Trophoblast cell (in vitro differentiated cells and primary cell): ENCODE data around the gene TAS2R60.

ENCODE experiments used
- DNase-seq, 2 donors: peaks; one replicate each; pipeline ENCODE4 v3.0.0-alpha.2; 2016
- H2AFZ ChIP-seq: 2 replicates; pipeline ENCODE4 v1.6.1; 2013; ENCODE audit warnings: low read length, moderate library complexity, mild to moderate bottlenecking; ENCODE audit not compliant: insufficient read depth, poor library complexity
- H2AK5ac ChIP-seq: 2 replicates; pipeline ENCODE4 v1.6.1; 2013; ENCODE audit warnings: mild to moderate bottlenecking, low read length
- H2BK120ac ChIP-seq: 2 replicates; pipeline ENCODE4 v1.6.1; 2013; ENCODE audit warnings: low read length, mild to moderate bottlenecking, moderate library complexity; ENCODE audit not compliant: insufficient read depth, poor library complexity
- H2BK12ac ChIP-seq: 2 replicates; pipeline ENCODE4 v1.6.1; 2013; ENCODE audit warnings: mild to moderate bottlenecking, low read length, moderate library complexity
- H2BK5ac ChIP-seq: 2 replicates; pipeline ENCODE4 v1.6.1; 2013; ENCODE audit warnings: low read length, low read depth, moderate library complexity, mild to moderate bottlenecking; ENCODE audit not compliant: poor library complexity
- H3K14ac ChIP-seq: 2 replicates; pipeline ENCODE4 v1.6.1; 2013; ENCODE audit warnings: mild to moderate bottlenecking, low read length
- H3K18ac ChIP-seq: 2 replicates; pipeline ENCODE4 v1.6.1; 2013; ENCODE audit warnings: mild to moderate bottlenecking, low read length
- H3K23ac ChIP-seq: 2 replicates; pipeline ENCODE4 v1.6.1; 2013; ENCODE audit warnings: low read length
- H3K27ac ChIP-seq: 2 replicates; pipeline ENCODE4 v1.5.1; 2013; ENCODE audit warnings: low read depth, mild to moderate bottlenecking, inconsistent platforms, low read length, moderate library complexity
- H3K27me3 ChIP-seq: 2 replicates; pipeline ENCODE4 v1.6.1; 2013; ENCODE audit warnings: inconsistent platforms, mild to moderate bottlenecking, low read length, moderate library complexity; ENCODE audit not compliant: insufficient read depth
- H3K36me3 ChIP-seq, 2 experiments: 1 replicate in 1 of 2; 2 replicates in 1 of 2; pipeline ENCODE4 v1.6.1; 2013; ENCODE audit warnings: low read length in 2 of 2, mild to moderate bottlenecking in 2 of 2, moderate library complexity in 1 of 2; ENCODE audit not compliant: insufficient read depth in 2 of 2, control insufficient read depth in 1 of 2
- H3K4ac ChIP-seq: 2 replicates; pipeline ENCODE4 v1.6.1; 2013; ENCODE audit warnings: low read depth, mild to moderate bottlenecking, low read length, moderate library complexity
- H3K4me1 ChIP-seq, 2 experiments: 1 replicate in 1 of 2; 2 replicates in 1 of 2; pipeline ENCODE4 v1.6.1; 2013; ENCODE audit warnings: low read length in 2 of 2, mild to moderate bottlenecking in 2 of 2, moderate library complexity in 1 of 2; ENCODE audit not compliant: insufficient read depth in 2 of 2, control insufficient read depth in 1 of 2
- H3K4me2 ChIP-seq: 2 replicates; pipeline ENCODE4 v1.6.1; 2013; ENCODE audit warnings: inconsistent platforms, mild to moderate bottlenecking, low read length, moderate library complexity
- H3K4me3 ChIP-seq: 2 replicates; pipeline ENCODE4 v1.5.1; 2013; ENCODE audit warnings: mild to moderate bottlenecking, low read depth, low read length, inconsistent platforms
- H3K79me1 ChIP-seq: one replicate; pipeline ENCODE4 v1.6.1; 2013; ENCODE audit warnings: low read length
- H3K79me2 ChIP-seq: 2 replicates; pipeline ENCODE4 v1.6.1; 2013; ENCODE audit warnings: low read length, mild to moderate bottlenecking; ENCODE audit not compliant: control insufficient read depth, insufficient read depth, poor library complexity
- H3K9ac ChIP-seq: 2 replicates; pipeline ENCODE4 v1.6.1; 2013; ENCODE audit warnings: mild to moderate bottlenecking, low read length
- H3K9me3 ChIP-seq: 2 replicates; pipeline ENCODE4 v1.6.1; 2013; ENCODE audit warnings: low read depth, mild to moderate bottlenecking, control low read depth, inconsistent platforms, low read length; ENCODE audit not compliant: insufficient read depth
- H4K12ac ChIP-seq: 2 replicates; pipeline ENCODE4 v1.6.1; 2013; ENCODE audit warnings: low read depth, mild to moderate bottlenecking, low read length, moderate library complexity
- H4K8ac ChIP-seq: 2 replicates; pipeline ENCODE4 v1.6.1; 2013; ENCODE audit warnings: low read depth, mild to moderate bottlenecking, low read length, moderate library complexity
- H4K91ac ChIP-seq: one replicate; pipeline ENCODE4 v1.6.1; 2013; ENCODE audit warnings: low read depth, mild to moderate bottlenecking, low read length, moderate library complexity
- WGBS: extraction: QIAGEN DNeasy Blood & Tissue Kit; methylation state at CpG from one replicate; pipeline ENCODE4 v1.1.7; 2013; ENCODE audit warnings: missing lambda C conversion rate; ENCODE audit not compliant: insufficient read length, insufficient coverage; ENCODE audit errors: extremely low coverage; 5-methylcytosine and 5-hydroxymethylcytosine counted together

Gene TAS2R60

DNA sequence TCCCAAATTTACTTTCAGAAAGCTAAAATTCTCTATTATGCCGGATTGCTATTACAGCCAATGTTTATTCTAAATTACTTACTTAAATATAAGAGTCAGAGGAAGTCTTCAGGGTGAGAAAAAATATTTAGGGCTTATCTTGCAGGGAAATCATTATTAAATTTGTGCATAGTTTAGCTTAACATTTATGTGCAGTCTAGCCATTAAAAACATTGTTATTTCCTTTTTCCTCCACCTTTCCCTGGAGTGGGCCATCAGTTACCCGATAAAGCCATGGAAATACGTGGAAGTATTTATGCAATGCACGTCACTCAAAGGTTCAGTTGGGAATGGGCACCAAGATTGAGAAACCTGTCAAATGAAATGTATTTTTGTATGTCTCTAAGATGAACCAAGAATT lies 9.5 kb upstream of the TAS2R60 start:
- H2BK5ac ChIP-seq = no peak overlapping the region
- H3K9ac ChIP-seq = no peak overlapping the region
- H2AK5ac ChIP-seq = no peak overlapping the region
- no peak for DNase-seq
- no peaks in the 10 kb centered on the region for H3K36me3 ChIP-seq
- no peak overlapping the region for H3K4ac ChIP-seq
- H4K91ac ChIP-seq = no peak overlapping the region
- H3K9me3 ChIP-seq = no peaks in the 10 kb centered on the region
- H3K27me3 ChIP-seq = no peaks in the 10 kb centered on the region
- H3K27ac ChIP-seq = no peak overlapping the region
- no peak overlapping the region for H3K4me3 ChIP-seq
- H3K18ac ChIP-seq = no peak overlapping the region
- H2AFZ ChIP-seq = no peak overlapping the region
- no peak overlapping the region for H4K8ac ChIP-seq
- H3K14ac ChIP-seq = no peak overlapping the region
- H2BK12ac ChIP-seq = no peak overlapping the region
- no CpG with 5 or more reads among the region's 4 CpGs for whole genome bisulfite sequencing
- no peak overlapping the region for H4K12ac ChIP-seq
- no peaks in the 10 kb centered on the region for H3K79me1 ChIP-seq
- H3K79me2 ChIP-seq = no peaks in the 10 kb centered on the region
- H3K23ac ChIP-seq = no peak overlapping the region
- no peak overlapping the region for H2BK120ac ChIP-seq
- no peak overlapping the region for H3K4me2 ChIP-seq
- H3K4me1 ChIP-seq = no peaks in the 10 kb centered on the region

DNA sequence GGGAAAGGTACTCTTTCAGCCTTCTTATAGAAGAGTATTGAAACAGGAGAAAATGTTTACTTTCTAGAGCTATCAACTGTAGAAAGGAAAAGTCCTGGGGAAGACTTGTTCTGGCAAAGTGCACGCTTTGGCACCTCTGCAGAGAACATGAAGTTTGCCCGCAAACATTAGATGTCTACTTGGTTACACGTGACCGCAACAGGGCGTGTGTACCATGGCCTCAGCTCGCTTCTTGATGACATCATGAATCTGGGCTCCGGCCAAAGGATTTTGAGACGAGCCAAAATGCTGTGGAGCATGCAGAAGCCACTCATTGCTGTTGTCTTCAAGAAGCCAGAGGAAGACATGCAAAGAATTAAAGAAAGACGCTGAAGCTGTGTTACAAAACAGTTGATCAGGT lies 8.6 kb upstream of the TAS2R60 start:
- no peak overlapping the region for H4K12ac ChIP-seq
- no peak overlapping the region for H2BK12ac ChIP-seq
- no peak overlapping the region for H2BK5ac ChIP-seq
- H2AFZ ChIP-seq = no peak overlapping the region
- H3K18ac ChIP-seq = no peak overlapping the region
- no peak overlapping the region for H2BK120ac ChIP-seq
- no peaks in the 10 kb centered on the region for H3K79me1 ChIP-seq
- no CpG with 5 or more reads among the region's 9 CpGs for WGBS
- H4K91ac ChIP-seq = no peak overlapping the region
- H3K23ac ChIP-seq = no peak overlapping the region
- no peaks in the 10 kb centered on the region for H3K79me2 ChIP-seq
- H3K4me3 ChIP-seq = no peak overlapping the region
- no peaks in the 10 kb centered on the region for H3K36me3 ChIP-seq
- H3K14ac ChIP-seq = no peak overlapping the region
- no peak overlapping the region for H3K4me2 ChIP-seq
- no peak overlapping the region for H3K4ac ChIP-seq
- H3K27me3 ChIP-seq = no peaks in the 10 kb centered on the region
- H3K27ac ChIP-seq = no peak overlapping the region
- no peak overlapping the region for H3K9ac ChIP-seq
- no peaks in the 10 kb centered on the region for H3K4me1 ChIP-seq
- H4K8ac ChIP-seq = no peak overlapping the region
- no peaks in the 10 kb centered on the region for H3K9me3 ChIP-seq
- no peak overlapping the region for H2AK5ac ChIP-seq
- DNase-seq = no peak

DNA sequence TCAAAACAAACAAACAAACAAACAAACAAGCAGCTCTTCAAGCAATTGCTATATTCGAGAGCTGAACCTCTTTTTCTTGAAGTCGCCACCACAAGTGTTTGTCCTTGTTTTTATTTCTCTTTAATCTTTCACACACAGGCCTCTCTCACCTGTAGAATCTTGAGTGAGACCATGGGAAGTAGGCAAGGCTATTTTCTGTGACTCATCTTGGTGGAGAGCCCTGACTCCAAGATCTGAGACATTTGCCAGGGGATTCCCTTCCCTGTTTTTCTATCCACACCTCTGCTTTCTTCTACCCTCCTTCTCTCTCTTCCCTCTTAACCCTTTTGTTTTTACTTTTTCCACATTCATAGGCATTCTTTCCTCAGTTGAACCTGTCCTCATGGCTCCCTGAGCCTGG lies 8.0 kb upstream of the TAS2R60 start:
- Histone ChIP-seq H4K12ac (no peak overlapping the region), H3K4me2 (no peak overlapping the region), H3K27ac (no peak overlapping the region), H3K79me2 (no peaks in the 10 kb centered on the region), H3K4ac (no peak overlapping the region), H3K27me3 (no peaks in the 10 kb centered on the region), H2AFZ (no peak overlapping the region), H4K8ac (no peak overlapping the region), H2BK5ac (no peak overlapping the region), H2AK5ac (no peak overlapping the region), H3K18ac (no peak overlapping the region), H2BK12ac (no peak overlapping the region), H4K91ac (no peak overlapping the region), H2BK120ac (no peak overlapping the region), H3K36me3 (no peaks in the 10 kb centered on the region), H3K9me3 (no peaks in the 10 kb centered on the region), H3K4me3 (no peak overlapping the region), H3K9ac (no peak overlapping the region), H3K79me1 (no peaks in the 10 kb centered on the region), H3K4me1 (no peaks in the 10 kb centered on the region), H3K23ac (no peak overlapping the region), H3K14ac (no peak overlapping the region)
- DNase-seq = no peak
- WGBS = no CpG with 5 or more reads among the region's 2 CpGs

DNA sequence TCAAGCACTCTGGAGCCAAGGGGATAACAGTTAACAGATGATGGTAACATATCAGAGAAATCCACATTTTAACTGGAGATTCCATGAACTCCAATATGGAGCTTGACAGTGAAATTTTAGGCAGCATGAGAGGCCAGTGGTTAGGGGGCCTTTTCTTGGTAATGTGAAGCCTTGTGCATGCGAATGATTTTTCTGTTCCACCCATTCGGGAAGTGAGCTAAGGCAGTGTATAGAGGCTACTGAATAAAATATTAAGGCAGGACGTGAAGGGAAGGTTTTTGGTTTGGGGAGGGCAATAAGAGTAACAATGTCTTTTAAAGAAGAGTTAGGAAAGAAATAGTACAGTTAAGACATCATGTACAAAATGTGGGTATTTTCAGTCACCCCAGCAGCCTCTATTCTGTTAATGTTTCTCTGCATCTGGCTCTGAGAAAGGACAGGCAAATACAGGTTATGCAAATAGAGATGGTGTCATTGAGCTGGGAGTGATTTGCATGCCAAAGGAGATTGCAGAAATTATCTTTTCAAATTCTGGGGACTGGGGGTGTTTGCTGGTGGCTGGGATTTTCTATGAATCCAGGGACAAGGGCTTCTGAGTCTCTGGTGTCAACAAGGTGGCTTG lies 6.8 kb upstream of the TAS2R60 start:
- Histone ChIP-seq H4K91ac (no peak overlapping the region), H3K4ac (no peak overlapping the region), H4K12ac (no peak overlapping the region), H3K14ac (no peak overlapping the region), H3K4me3 (no peak overlapping the region), H3K27me3 (no peaks in the 10 kb centered on the region), H3K18ac (no peak overlapping the region), H2AFZ (no peak overlapping the region), H3K9me3 (no peaks in the 10 kb centered on the region), H3K4me2 (no peak overlapping the region), H3K36me3 (no peaks in the 10 kb centered on the region), H3K23ac (no peak overlapping the region), H3K79me1 (no peaks in the 10 kb centered on the region), H2BK12ac (no peak overlapping the region), H2BK5ac (no peak overlapping the region), H3K79me2 (no peaks in the 10 kb centered on the region), H2AK5ac (no peak overlapping the region), H3K27ac (no peak overlapping the region), H2BK120ac (no peak overlapping the region), H4K8ac (no peak overlapping the region), H3K4me1 (no peaks in the 10 kb centered on the region), H3K9ac (no peak overlapping the region)
- DNase-seq = no peak
- no CpG with 5 or more reads among the region's 3 CpGs for WGBS
